Ovary (tissue), 9 donors: ENCODE results near the gene DHH. TPM values are rescaled to one million over a fixed set of nuclear protein-coding genes. Genes with fewer than 3 reads are reported as not detected.

Experiments used
- DNase-seq, 5 donors: peaks; one replicate each; pipeline ENCODE4 v3.0.0-alpha.2; 2019 to 2020
- H3K27ac ChIP-seq, 2 donors: fragments of 200-600 bp; one replicate each; pipeline versions ENCODE4 v1.5.1 to v1.8.0; 2019 to 2022
- H3K27me3 ChIP-seq: fragments of 200-600 bp; one replicate; pipeline ENCODE4 v1.8.0; 2022
- H3K36me3 ChIP-seq: fragments of 200-600 bp; sonication (generic); one replicate; pipeline ENCODE4 v1.5.1; 2019
- H3K4me1 ChIP-seq: one replicate; pipeline ENCODE4 v1.8.1; 2013; ENCODE audit warnings: mild to moderate bottlenecking, moderate library complexity; ENCODE audit not compliant: insufficient read depth
- H3K4me3 ChIP-seq: fragments of 200-600 bp; sonication (generic); one replicate; pipeline ENCODE4 v1.5.1; 2017
- H3K9me3 ChIP-seq, 2 donors: fragments of 200-600 bp in 1 of 2; sonication (generic) in 1 of 2; one replicate each; pipeline versions ENCODE4 v1.5.1 to v1.8.1; 2013 to 2019; ENCODE audit warnings: mild to moderate bottlenecking in 1 of 2, moderate library complexity in 1 of 2
- CTCF ChIP-seq, 3 donors: fragments of 450-650 bp in 2 of 3; fragments of 200-600 bp in 1 of 3; IDR thresholded peaks; one replicate each; pipeline versions ENCODE4 v1.5.1 to v1.8.0; 2016 to 2022; ENCODE audit warnings: antibody characterized with exemption in 3 of 3, mild to moderate bottlenecking in 1 of 3
- EP300 ChIP-seq: sonication (generic); formaldehyde crosslinking; IDR thresholded peaks from one replicate; pipeline ENCODE4 v1.6.1; 2017; ENCODE audit warnings: antibody characterized with exemption
- POLR2A ChIP-seq: fragments of 450-650 bp; IDR thresholded peaks from one replicate; pipeline ENCODE4 v1.6.1; 2017; ENCODE audit warnings: antibody characterized with exemption, mild to moderate bottlenecking, moderate library complexity
- WGBS, 3 donors: extraction: QIAGEN DNeasy Blood & Tissue Kit in 1 of 3; methylation state at CpG; one replicate each; pipeline versions ENCODE4 v1.1.5 to v1.1.7; 2013 to 2017; 5-methylcytosine and 5-hydroxymethylcytosine counted together
- intact Hi-C, 4 donors: fragments of 100-400 bp; cut with DNase I; formaldehyde crosslinking; loops; one replicate each; pipeline versions ENCODE4 v1.11.0 to v1.15.1; 2022 to 2023
- polyA plus RNA-seq, 2 donors: library from polyadenylated mRNA; stranded (reverse); fragments of 200-250 nt in 1 of 2; fragments of 350-450 nt in 1 of 2; fragmentation: Illumina TruSeq in 1 of 2; extraction: RNeasy Lipid Tissue Mini Kit (QIAGEN cat#74804) in 1 of 2; gene quantifications; one replicate each; pipeline ENCODE4 v1.2.3, GENCODE V29; 2013 to 2014
- total RNA-seq, 7 donors: library from RNA; depleted of rRNA in 2 of 7; stranded (reverse); fragments of >200 nt in 2 of 7; fragmentation: NEBNext Ultra II Directional in 3 of 7; extraction: Animal tissue kit (Norgen Biotek cat#: 25700) in 3 of 7; gene quantifications; one replicate each; pipeline versions ENCODE4 v1.1.0 to v1.2.4, GENCODE V29; 2016 to 2023
- donor health status: DM: no; HTN: no; CAD: no; lungs with moderate emphysema.
- donor health status: DM: no; HTN: no; CAD: no.
- donor health status: Bipolar disorder and iron deficiency.
- donor health status: DM: yes; HTN: yes; CAD: no.
- donor health status: DM: no; HTN: no; CAD: no.
- donor health status: DM: yes; HTN: yes; CAD: no.

The DHH gene
- total and polyA plus RNA-seq, 9 donors: 0.20 to 1.4 (median 0.72) TPM

- 54 to 57% (median 56%) methylated on average over 7 of the region's 7 CpGs for WGBS, 3 donors
- Histone ChIP-seq H3K36me3 (no peaks in the 10 kb centered on the region), H3K4me3 (no peak overlapping the region), H3K27ac (no peak overlapping the region), H3K4me1 (peaks cover 21% of the 10 kb centered on the region), H3K27me3 (no peaks in the 10 kb centered on the region), H3K9me3 (no peaks in the 10 kb centered on the region)
- no peak for TF ChIP-seq EP300
- TF ChIP-seq POLR2A: no peak
- TF ChIP-seq CTCF (IDR thresholded peaks at IDR 0.05): no peak
- intact Hi-C loops: no loop called here
- DNase-seq: peak in 1 of 5 donors; percentile 39
These were observed 38.4 kb downstream of the DHH start for GRCh38 chr12:49055978-49056754.

GRCh38 chr12:49055092-49055491 lies 39.5 kb downstream of the DHH start:
- Histone ChIP-seq H3K27me3 (no peaks in the 10 kb centered on the region), H3K9me3 (no peaks in the 10 kb centered on the region), H3K4me3 (no peak overlapping the region), H3K27ac (no peak overlapping the region), H3K36me3 (no peaks in the 10 kb centered on the region), H3K4me1 (peaks cover 21% of the 10 kb centered on the region)
- WGBS, 3 donors: 66 to 80% (median 71%) methylated on average over 4 of the region's 4 CpGs
- DNase-seq: no peak
- no peak for TF ChIP-seq POLR2A
- no peak for TF ChIP-seq EP300
- TF ChIP-seq CTCF (IDR thresholded peaks at IDR 0.05): no peak
- intact Hi-C loops: no loop called here

- TF ChIP-seq POLR2A: no peak
- no peak for TF ChIP-seq CTCF (IDR thresholded peaks at IDR 0.05)
- no peak for TF ChIP-seq EP300
- H3K27me3 ChIP-seq: no peaks in the 10 kb centered on the region
- no peaks in the 10 kb centered on the region for H3K9me3 ChIP-seq
- H3K27ac ChIP-seq: no peak overlapping the region
- H3K36me3 ChIP-seq: no peaks in the 10 kb centered on the region
- 89 to 94% (median 92%) methylated on average over 10 of the region's 10 CpGs for WGBS, 3 donors
- H3K4me3 ChIP-seq: no peak overlapping the region
- intact Hi-C loops: no loop called here
- DNase-seq: no peak
- H3K4me1 ChIP-seq: peaks cover 21% of the 10 kb centered on the region
These were observed 40.1 kb downstream of the DHH start for GRCh38 chr12:49054524-49054923.

- intact Hi-C loops: no loop called here
- H3K36me3 ChIP-seq: no peaks in the 10 kb centered on the region
These were observed 40.5 kb downstream of the DHH start for GRCh38 chr12:49054096-49054495.

More at GRCh38 chr12:49054096-49054495, 40.5 kb downstream of the DHH start:
- TF ChIP-seq CTCF (IDR thresholded peaks at IDR 0.05): no peak
- no peak for TF ChIP-seq EP300
- no peak for TF ChIP-seq POLR2A
- 85 to 93% (median 90%) methylated on average over 5 of the region's 5 CpGs for WGBS, 3 donors
- no peak for DNase-seq
- Histone ChIP-seq H3K27me3 (no peaks in the 10 kb centered on the region), H3K4me3 (no peak overlapping the region), H3K9me3 (no peaks in the 10 kb centered on the region), H3K27ac (no peak overlapping the region), H3K4me1 (peaks cover 21% of the 10 kb centered on the region)
